HG03045 (cell line): ENCODE measurements around the gene VDR.
A peak's percentile ranks its signal among the peaks of the same experiment; 100 is the strongest.

ENCODE experiments used
- ATAC-seq: cut with Tn5 transposase; IDR thresholded peaks from one replicate; pipeline ENCODE4 v1.9.1; 2021; ENCODE audit warnings: mild to moderate bottlenecking, moderate library complexity; ENCODE audit not compliant: unreplicated experiment

The VDR gene

DNA sequence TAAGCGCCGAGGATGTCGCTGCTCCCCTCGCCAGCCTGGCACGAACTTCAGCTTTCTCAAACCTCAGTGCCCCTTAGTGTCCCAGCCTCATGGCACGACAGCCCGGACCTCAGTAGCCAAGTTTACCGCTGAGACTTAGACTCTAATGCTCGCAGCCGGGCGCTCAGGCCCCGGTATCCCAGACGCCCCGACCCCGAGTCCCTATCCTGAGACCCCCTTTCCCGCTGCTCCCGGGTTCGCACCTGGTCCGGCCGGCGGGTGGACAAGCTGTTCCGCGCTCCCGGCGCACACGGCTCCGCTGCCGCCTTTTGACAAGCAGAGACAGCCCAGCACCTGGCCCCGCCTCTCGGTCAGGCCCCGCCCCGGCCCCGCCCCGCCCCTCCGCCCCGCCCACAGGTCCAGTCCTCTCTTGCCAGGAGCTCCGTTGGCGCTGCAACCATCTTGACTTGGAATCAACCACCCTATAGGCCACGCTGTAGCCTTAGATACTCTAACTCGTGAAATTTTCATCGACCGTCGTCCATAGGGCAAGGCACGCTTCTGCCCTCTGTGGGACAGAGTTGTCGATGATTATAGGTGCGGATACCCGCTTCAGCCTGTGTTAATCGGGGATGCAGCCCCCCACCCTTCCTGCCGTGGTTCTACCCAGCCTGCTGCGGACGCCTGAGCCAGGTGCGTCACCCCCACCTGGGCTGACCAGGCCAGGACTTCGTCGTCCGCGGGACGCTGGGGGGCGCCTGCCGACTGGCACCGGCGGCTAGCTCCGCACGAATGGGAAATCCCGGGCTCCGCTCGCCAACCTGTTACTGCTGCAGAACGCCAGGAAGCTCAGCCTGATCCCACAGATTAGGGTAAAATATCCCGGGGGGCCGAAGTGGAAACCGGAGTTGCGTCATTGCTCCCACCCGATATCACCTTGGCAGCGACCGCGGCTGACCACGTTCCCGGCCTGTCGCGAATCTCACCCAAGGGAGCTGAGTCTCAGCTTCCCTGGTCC, at the start of gene VDR:
TSS of gene VDR (minus strand) at position 282 of the 997 bp plus-strand sequence. CDS start 25,881 bp downstream, outside the sequence.
- peak; percentile 68 for ATAC-seq

DNA sequence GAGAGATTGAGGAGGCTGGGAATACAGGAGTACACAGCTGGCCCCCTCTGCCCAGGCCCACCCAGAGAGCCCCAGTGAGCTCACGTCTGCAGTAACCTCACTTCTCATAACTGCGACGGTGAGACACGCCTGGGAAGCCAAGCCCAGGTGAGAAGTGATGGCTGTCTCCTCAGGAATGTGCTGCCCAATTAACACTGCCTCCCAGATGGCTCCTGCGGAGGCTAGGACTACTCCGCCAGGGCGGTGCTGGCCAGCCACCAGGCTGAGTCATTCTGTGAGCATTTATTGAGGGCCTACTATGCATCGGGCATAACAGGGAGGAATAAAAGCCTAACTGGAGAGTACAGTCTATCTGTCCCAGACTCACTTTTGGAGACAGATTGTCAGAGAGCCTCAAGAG, 49.3 kb upstream of the VDR start:
- ATAC-seq: no peak

DNA sequence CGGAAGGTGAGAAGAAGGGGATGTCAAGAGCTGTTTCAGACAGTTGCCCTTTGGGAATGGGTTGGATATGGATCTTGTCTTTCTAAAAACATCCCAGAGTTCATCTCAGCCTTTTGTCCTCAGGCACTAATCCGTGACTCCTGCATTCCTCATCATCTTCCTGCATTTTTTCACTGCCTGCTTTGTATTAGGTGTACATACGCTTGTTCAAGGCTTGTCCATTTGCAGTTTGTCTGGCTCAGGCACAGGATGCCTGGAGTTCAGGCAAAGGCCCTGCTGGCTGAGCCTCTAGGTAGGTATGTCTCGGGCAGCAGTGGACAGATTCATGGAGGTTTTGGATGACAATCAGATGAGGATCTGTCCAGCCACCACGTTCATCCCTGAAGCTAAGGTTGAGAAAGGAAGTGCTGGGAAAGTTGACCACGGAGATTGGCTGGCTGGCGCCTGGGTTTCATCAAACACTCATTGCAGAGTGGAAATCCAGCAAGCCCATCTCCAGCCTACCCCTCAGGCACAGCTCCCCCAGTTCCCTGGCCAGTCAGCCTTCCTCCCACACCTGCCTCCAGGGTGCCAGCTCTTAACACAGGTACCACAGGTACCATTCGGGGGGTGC, 46.2 kb upstream of the VDR start:
- no peak for ATAC-seq

- ATAC-seq: no peak
Measured at GRCh38 chr12:47949441-47950341, 44.9 kb upstream of the VDR start.

- no peak for ATAC-seq
Measured at GRCh38 chr12:47947341-47947740, 42.5 kb upstream of the VDR start.

- ATAC-seq: no peak
Measured at GRCh38 chr12:47946413-47947323, 41.9 kb upstream of the VDR start.

GRCh38 chr12:47945341-47945728, 40.5 kb upstream of the VDR start:
- no peak for ATAC-seq

GRCh38 chr12:47944685-47945340, 40.0 kb upstream of the VDR start:
- ATAC-seq: no peak

DNA sequence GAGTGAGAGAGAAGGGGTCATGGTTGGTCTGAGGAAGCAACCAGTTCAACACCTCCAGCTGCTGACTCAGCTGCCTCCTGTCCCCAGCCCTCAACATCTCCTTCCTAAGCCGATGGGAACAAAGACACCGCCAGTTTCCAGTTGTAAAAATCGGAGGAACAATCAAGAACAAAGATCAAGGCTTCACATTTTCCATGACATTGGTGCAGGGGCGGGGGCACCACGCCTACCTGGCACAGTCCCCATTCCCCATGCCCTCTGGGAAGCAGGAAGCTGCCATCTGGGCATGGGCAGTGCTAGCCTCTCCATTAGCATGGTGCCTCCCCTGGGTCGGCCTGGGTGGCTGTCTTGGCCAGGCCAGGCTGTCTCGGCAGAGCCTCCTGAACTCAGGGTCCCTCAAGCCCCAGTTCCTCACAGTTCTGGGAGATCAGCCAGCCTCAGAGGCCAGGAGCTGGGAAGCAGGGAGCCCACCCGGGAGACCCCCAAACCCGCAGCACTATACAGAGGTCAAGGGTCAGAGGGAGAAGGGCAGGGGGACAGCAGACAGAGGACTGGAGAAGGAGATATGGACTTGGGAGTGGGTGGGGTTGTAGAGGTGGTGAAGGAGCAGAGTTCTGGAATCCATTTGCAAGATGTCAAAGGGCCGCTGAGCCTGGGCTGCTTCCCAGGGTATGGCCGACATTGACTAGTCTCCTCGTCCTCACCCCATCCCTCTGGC, 39.0 kb upstream of the VDR start:
- ATAC-seq: no peak

DNA sequence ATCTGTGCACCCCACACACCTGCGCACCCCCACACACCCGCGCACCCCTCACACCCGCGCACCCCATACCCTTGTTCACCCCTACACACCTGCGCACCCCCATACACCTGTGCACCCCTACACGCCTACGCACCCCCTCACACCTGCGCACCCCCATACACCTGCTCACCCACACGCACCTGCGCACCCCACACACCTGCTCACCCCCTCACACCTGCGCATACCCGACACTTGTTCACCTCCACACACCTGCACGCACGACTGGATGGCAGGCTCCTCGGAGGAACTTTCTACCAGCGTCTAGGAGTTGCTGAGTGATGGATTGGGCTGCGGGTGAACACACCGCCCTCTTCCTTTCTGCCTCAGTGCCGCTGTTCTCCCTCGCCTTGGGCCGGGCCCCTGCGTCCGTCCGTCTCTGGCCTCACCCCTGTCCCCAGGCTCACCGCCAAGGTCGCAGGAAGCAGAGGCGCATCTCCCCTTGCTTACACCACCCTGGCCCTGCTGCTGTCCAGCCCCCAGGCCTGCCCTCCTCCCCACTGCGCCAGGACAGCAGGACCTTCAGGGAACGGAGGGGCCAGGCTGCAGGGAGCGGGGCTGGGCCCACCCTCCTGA, 37.9 kb upstream of the VDR start:
- ATAC-seq: no peak

DNA sequence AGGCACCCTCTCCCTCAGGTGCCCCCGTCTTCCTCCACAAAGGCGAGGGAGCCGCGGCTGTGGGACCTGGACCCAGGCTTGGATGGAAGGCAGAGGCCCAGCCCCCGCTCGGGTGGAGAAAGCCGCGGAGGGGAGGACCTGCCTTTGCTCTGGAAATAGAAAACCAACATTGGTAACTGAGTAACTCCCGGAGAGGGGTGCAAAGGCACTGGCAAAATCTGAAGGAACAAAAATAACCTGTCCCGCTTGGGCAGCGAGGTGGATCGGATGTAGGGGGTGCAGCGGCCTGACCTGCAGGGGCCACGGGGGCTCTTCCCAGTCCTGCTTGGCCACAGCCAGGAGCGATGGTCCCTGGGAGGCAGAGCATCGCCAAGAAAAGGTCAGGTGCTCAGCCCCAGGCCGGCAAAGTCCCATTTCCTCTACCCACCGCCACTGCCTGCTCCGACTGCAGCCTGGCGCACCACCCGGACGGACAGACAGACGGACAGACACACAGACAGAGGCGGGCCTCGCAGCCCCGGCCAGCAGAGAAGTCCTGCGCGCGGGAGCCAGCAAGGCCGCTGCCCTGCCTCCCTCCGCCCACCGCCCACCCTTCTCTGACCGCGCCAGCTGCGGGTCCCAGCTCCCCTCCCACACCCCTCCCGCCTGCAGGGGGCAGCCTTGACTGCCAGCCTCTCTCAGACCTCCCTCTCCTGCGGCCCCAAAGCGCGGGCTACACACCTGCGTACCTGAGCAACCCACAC, 37.2 kb upstream of the VDR start:
- no peak for ATAC-seq

- no peak for ATAC-seq
Measured at GRCh38 chr12:47941475-47941780, 36.6 kb upstream of the VDR start.

- ATAC-seq: no peak
Measured at GRCh38 chr12:47940773-47941474, 36.1 kb upstream of the VDR start.

DNA sequence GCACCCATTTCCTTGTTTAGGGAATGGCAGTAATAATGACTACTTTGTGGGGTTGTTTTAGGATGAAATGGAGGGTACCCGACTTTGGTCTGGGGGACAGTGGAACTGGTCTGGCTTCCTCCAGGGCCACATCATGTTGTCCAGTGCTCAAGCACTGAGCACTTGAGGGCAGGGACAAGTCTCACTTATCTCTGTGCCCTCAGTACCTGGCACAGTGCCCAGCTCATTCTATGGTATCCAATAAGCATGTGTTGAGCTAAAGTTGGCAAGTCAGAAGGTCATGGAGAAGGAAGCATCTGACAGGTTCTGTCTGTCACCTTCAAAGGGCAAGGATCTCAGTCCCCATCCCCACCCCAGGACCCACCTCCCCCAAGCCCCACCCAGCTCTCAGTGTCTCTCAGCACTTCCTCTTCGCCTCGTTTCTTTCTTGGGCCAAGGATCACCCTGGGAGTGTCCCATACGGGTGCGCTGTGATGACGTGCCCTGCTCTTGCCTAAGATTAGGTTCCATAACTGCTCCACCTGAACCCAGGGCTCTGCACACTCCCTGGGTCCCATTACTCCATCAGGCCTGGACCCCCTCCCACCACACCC, 34.3 kb upstream of the VDR start:
- no peak for ATAC-seq

GRCh38 chr12:47938594-47938993, 33.8 kb upstream of the VDR start:
- ATAC-seq: no peak

GRCh38 chr12:47938093-47938492, 33.3 kb upstream of the VDR start:
- ATAC-seq: no peak

- ATAC-seq: no peak
Measured at GRCh38 chr12:47935184-47935583, 30.4 kb upstream of the VDR start.
